ENCODE results near the gene ARPP19. TPM values are rescaled to one million over a fixed set of nuclear protein-coding genes. Genes with fewer than 3 reads are reported as not detected.

ARPP19 gene
- total RNA-seq, 2 experiments from 2014 or later, result 155 to 172 TPM

DNA sequence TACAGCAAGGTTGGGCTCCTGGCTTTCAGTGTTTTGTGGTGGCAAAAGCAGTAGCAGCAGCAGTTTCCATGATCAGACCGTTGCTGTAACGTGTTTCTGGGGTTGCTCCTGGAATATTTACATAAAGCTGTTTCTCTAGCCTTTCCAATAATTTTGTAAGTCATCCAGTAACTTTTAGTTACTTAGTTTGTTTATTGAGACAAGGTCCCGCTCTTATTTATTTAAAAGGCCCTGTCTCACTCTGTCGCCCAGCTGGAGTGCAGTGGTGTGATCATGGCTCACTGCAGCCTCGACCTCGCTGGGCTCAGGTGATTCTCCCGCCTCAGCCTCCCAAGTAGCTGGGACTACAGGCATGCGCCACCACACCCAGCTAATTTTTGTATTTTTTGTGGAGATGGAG lies 31.4 kb downstream of the ARPP19 start:
- H3K4me1 Mint-ChIP-seq, result peaks cover 9% of the 10 kb centered on the region
- no peak overlapping the region for H3K4me3 Mint-ChIP-seq
- no peaks in the 10 kb centered on the region for H3K36me3 Mint-ChIP-seq
- POLR2A ChIA-PET, result no interaction called here
- peaks cover 7% of the 10 kb centered on the region for H3K27me3 Mint-ChIP-seq
- H3K9me3 Mint-ChIP-seq, result peaks cover 5% of the 10 kb centered on the region
- no peak overlapping the region for H3K27ac Mint-ChIP-seq
- ATAC-seq (ENCODE audit: low read depth) (no peak), DNase-seq (no peak)

DNA sequence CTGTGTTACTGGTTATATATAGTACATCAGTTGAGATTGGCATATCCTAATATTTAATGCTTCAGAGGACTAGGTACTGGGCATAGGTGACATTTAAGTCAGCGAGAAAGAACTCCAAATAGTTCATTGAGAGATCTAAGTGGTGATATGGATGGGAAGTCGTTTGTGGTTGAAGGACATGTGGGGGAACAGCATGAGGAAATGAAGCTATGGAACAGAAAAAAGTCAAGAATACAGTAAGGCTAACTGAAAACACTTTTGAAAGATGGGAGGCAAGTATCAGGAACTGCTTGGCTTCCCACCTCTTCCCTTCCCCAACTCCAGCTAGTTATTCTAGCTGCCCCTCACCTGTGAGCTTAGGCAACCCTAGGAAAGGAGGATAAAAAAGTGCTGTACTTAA lies 36.4 kb downstream of the ARPP19 start:
- DNase-seq (no peak), ATAC-seq (ENCODE audit: low read depth) (no peak)
- Mint-ChIP-seq H3K4me3 (no peak overlapping the region), H3K4me1 (peaks cover 24% of the 10 kb centered on the region), H3K27ac (no peak overlapping the region), H3K36me3 (peaks cover 2% of the 10 kb centered on the region), H3K9me3 (no peaks in the 10 kb centered on the region), H3K27me3 (peaks cover 12% of the 10 kb centered on the region)
- POLR2A ChIA-PET, result no interaction called here

DNA sequence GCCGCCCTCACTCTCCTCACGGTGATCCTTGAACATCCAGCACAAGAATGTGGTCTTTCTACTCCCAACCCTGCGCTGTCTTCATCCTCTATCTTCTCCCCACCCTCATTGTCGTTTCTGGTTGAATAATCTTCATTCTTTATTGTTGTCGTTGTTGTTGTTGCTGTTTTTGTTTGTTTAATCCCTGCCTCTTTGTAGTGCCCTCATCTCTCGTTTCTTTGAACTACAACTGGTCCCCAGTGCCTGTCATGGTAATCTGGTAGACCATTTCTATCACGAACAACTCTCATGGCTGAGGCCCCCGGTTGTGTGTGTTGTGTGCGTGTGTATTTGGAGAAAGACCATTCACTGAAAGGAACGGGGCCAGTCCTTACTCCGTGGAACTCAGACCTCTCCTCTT lies 38.9 kb downstream of the ARPP19 start:
- no peak for ATAC-seq (ENCODE audit: low read depth)
- H3K27me3 Mint-ChIP-seq, result peaks cover 11% of the 10 kb centered on the region
- H3K27ac Mint-ChIP-seq, result peak overlapping the region; percentile 59
- POLR2A ChIA-PET, result no interaction called here
- H3K4me1 Mint-ChIP-seq, result peaks cover 31% of the 10 kb centered on the region
- H3K4me3 Mint-ChIP-seq, result peak overlapping the region; percentile 77
- DNase-seq, result no peak
- no peaks in the 10 kb centered on the region for H3K9me3 Mint-ChIP-seq
- H3K36me3 Mint-ChIP-seq, result peaks cover 6% of the 10 kb centered on the region

DNA sequence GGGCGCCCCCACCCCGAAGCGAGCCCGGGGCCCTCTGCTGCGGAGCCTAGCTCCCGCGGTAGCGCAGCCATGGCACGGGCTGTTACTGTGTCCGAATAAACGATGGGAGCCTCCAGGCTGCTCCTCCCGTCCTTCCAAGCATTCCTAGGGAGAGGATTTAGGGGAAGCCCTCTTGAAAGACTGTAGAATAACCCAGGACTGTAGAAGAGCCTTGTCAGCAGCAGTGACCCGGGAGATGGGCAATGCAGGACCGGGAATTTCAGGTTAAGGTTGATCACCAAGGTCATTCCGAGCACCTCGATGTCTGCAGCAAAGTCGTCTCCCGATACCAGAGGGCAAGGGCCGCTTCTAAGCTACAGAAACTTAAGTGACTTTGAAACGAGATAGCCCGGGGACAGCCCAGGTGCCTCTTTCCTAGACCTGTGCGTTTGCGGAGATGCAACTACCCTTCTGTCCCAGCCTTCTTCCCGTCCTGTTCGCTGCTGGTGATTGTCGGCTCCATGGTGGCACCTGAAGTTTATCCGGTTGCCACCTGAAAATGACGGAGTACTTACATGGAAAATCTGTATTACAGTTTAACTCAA lies 39.4 kb downstream of the ARPP19 start:
- Mint-ChIP-seq H3K9me3 (no peaks in the 10 kb centered on the region), H3K4me1 (peaks cover 28% of the 10 kb centered on the region), H3K36me3 (peaks cover 6% of the 10 kb centered on the region), H3K27ac (peak overlapping the region; percentile 59), H3K4me3 (peak overlapping the region; percentile 77), H3K27me3 (peaks cover 11% of the 10 kb centered on the region)
- DNase-seq (no peak), ATAC-seq (ENCODE audit: low read depth) (no peak)
- POLR2A ChIA-PET, result interaction anchor here (1.2 to 1.8 kb wide), 2 partner anchors 40 to 267 kb away, joined by 3 to 4 read pairs; partner anchors contain the start of gene ARPP19

DNA sequence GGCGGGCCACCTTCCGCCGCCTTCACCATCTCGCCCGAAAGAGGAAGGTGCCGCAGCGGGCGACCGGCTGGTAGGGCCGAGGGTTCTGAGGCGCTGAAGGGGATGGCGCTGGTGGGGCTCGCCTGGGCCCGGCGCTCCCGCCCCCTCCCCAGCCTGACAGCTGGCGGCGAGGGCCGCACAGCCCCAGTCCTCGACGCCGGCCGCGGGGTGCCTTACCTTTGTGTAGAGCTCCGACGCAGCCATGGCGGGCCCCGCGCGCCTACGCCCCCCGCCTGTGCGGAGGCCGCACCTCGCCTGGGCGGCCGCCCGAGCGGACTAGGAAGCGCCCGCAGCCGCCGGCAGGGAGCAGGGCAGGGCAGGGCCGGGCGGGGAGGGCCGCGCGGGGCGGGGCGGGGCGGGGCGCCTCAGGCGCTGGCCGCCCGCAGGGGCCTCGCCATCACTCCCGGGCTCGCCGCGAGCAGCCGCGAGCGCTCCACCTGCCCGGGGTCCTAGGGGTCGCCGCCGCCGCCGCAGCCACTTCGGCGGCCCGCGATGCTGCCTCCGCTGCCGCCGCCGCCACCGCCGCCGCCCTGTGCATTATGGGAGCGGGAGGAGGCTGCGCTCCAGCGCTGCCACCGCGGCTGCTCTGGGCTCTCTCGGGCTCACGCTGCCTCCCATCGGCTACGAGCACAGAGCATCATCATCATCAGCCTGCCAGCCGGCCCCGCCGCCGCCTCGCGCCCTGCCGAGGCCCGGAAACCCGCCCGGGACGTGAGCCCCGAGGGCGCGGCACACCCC lies 40.1 kb downstream of the ARPP19 start, which contains the start of gene MYO5A:
TSS of gene MYO5A (minus strand) at position 317 of the 777 bp plus-strand sequence. CDS start at position 243, 74 bp downstream.
- Mint-ChIP-seq H3K27ac (peak within 1 kb of the TSS; percentile 83), H3K27me3 (peaks cover 11% of the 10 kb centered on the region), H3K9me3 (no peaks in the 10 kb centered on the region), H3K4me3 (peak within 1 kb of the TSS; percentile 93), H3K36me3 (peaks cover 6% of the 10 kb centered on the region), H3K4me1 (peaks cover 28% of the 10 kb centered on the region)
- ATAC-seq (ENCODE audit: low read depth) (peak; percentile 92), DNase-seq (peak; percentile 86)
- POLR2A ChIA-PET, result interaction anchor here (0.7 to 1.8 kb wide), 5 partner anchors 40 to 267 kb away, joined by 3 to 6 read pairs (median 4); partner anchors contain the start of gene ARPP19

DNA sequence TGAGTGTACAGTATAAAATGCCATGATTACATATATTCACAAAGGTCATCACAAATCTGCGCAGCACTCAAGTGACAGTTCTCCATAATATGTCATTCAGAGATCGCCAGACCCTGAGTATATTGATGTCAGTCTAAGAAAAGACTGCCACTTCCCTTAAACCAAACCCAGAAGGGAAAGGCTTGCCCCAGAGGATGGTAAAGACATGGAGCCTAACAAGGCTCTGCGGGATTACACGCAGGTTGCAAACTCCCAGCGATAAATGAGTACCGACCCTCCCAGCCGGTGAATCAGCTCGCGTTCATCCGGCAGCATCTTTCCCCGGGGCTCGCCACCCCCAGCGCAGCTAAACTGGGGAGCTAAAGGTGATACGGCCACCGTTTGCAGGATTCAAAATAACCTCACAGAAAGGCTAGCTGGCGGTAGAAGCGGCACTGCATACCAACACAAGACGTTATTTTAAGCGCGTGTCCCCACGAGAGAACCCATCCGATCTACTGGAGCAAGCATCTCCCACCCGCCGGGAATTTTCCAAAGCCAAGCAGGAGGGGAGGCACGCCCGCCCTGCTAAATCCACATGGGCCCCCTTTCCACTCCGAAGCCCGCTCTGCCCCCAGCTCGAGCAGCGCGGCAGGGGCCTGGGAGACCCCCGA lies 40.8 kb downstream of the ARPP19 start:
- DNase-seq (peak; percentile 54), ATAC-seq (ENCODE audit: low read depth) (peak; percentile 4)
- H3K9me3 Mint-ChIP-seq, result no peaks in the 10 kb centered on the region
- POLR2A ChIA-PET, result interaction anchor here (0.5 to 1.8 kb wide), 6 partner anchors 28 to 266 kb away, joined by 3 to 6 read pairs (median 4); partner anchors contain the start of gene ARPP19
- peak overlapping the region; percentile 83 for H3K27ac Mint-ChIP-seq
- peak overlapping the region; percentile 93 for H3K4me3 Mint-ChIP-seq
- peaks cover 6% of the 10 kb centered on the region for H3K36me3 Mint-ChIP-seq
- peaks cover 29% of the 10 kb centered on the region for H3K4me1 Mint-ChIP-seq
- H3K27me3 Mint-ChIP-seq, result peaks cover 11% of the 10 kb centered on the region

DNA sequence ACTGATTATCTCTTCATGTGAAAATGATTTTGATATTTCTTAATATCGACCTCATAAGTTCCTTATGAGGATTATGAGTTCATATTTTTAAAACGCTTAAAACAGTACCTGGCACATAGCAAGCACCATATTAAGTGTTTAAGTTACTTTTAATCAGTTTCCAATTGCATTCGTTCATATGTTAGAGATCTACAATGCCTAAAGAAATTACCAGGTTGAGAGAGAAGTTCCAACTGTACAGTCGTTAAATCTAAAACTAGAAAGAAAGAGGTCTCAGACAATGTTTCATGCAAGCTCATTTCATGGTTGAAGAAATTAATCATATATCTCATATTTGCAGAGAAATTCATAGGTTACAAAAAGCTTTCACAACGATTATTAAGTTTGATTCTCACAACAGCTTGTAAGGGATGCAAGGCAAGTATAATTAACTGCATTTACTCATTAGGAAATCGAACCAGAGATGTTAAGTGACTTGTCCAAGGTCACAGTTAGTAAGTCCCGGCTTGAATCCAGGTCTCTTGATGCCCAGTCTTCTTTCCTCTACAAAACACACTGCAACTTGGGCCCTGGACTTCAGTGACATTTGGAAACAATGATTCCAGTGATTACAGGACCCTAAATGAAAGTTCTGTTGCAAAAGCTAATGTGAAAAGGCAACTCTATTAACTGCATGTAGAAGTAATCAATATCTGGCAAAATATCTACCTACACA lies 41.5 kb downstream of the ARPP19 start:
- H3K27me3 Mint-ChIP-seq, result peaks cover 11% of the 10 kb centered on the region
- peaks cover 6% of the 10 kb centered on the region for H3K36me3 Mint-ChIP-seq
- POLR2A ChIA-PET, result interaction anchor here (0.5 to 1.5 kb wide), 2 partner anchors 27 to 45 kb away, joined by 3 to 6 read pairs; no protein-coding TSS in a partner anchor
- H3K9me3 Mint-ChIP-seq, result no peaks in the 10 kb centered on the region
- peak overlapping the region; percentile 93 for H3K4me3 Mint-ChIP-seq
- no peak for ATAC-seq (ENCODE audit: low read depth)
- H3K27ac Mint-ChIP-seq, result no peak overlapping the region
- peaks cover 29% of the 10 kb centered on the region for H3K4me1 Mint-ChIP-seq
- DNase-seq, result no peak

DNA sequence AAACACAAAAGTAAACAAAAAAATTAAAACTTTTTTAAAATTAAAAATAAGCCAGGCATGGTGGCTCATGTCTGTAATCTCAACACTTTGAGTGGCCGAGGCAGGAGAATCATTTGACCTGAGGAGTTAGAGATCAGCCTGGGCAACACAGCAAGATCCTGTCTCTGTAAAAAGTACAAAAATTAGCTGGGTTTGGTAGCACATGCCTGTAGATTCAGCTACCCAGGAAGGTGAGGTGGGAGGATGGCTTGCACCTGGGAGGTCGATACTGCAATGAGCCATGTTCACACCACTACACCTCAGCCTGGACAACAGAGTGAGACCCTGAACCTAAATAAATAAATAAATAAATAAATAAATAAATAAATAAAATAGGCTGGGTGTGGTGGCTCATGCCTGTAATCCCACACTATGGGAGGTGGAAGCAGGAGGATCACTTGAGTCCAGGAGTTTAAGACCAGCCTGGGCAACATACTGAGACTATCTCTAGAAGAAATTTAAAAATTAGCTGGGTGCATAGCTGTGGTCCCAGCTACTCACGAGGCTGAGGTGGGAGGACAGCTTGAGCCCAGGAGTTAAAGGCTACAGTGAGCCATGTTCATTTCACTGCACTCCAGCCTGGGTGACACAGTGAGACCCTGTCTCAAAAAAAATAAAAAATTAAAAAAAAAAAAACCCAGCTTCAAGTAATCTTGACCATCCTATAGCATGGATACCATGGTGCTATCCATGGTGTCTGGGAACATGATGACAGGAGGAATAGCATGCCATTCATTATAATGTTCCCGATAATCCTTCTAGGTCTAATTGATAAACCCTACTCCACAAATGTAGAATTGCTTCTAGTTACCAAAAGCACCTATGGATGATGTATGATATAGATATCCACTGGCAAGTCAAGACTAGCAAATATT lies 44.4 kb downstream of the ARPP19 start:
- Mint-ChIP-seq H3K4me1 (peaks cover 25% of the 10 kb centered on the region), H3K27me3 (no peaks in the 10 kb centered on the region), H3K27ac (no peak overlapping the region), H3K36me3 (peaks cover 8% of the 10 kb centered on the region), H3K9me3 (no peaks in the 10 kb centered on the region), H3K4me3 (no peak overlapping the region)
- DNase-seq, result no peak
- ATAC-seq (ENCODE audit: low read depth), result no peak
- POLR2A ChIA-PET, result no interaction called here

DNA sequence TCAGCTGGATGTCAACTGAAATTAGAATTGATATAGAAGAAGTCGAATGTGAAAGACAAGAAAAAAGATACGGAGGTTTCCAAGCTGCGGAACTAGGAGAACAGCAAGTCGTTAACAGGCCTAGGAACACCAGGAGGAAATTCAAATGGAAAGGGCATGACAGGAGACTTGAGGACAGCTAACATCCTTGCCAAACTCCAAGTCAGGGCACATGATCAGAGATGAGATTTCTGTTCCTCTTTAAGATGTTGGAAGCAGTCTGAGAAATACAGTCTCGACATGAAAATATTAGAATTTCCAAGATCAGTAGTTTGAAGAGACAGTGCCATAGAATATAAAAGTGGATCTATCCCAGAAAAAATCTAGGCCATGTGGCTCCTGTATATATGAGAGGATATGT lies 45.2 kb downstream of the ARPP19 start:
- peaks cover 8% of the 10 kb centered on the region for H3K36me3 Mint-ChIP-seq
- POLR2A ChIA-PET, result no interaction called here
- H3K4me3 Mint-ChIP-seq, result no peak overlapping the region
- no peak for ATAC-seq (ENCODE audit: low read depth)
- no peak for DNase-seq
- no peaks in the 10 kb centered on the region for H3K27me3 Mint-ChIP-seq
- H3K27ac Mint-ChIP-seq, result no peak overlapping the region
- H3K9me3 Mint-ChIP-seq, result no peaks in the 10 kb centered on the region
- H3K4me1 Mint-ChIP-seq, result peaks cover 25% of the 10 kb centered on the region

DNA sequence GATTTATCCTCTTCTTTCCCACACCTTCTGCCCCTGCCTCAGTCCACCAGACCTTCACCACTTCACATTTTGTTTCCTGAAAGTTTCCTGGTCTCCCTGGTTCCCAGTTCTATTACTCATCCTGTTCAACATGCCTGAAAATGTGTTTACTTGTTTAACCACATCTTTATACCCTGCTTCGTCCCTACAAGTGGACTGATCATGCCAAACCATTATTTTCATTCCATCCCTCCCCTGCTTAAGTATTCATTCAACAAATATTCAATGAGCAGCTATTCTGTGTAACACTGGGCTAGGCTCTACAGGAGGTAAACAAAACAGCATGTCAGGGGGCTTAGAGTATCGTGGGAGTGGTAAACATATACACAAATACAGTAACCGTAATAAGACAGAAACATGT lies 45.6 kb downstream of the ARPP19 start:
- DNase-seq (no peak), ATAC-seq (ENCODE audit: low read depth) (no peak)
- H3K36me3 Mint-ChIP-seq, result peaks cover 8% of the 10 kb centered on the region
- peaks cover 25% of the 10 kb centered on the region for H3K4me1 Mint-ChIP-seq
- POLR2A ChIA-PET, result no interaction called here
- H3K27ac Mint-ChIP-seq, result no peak overlapping the region
- no peaks in the 10 kb centered on the region for H3K27me3 Mint-ChIP-seq
- no peak overlapping the region for H3K4me3 Mint-ChIP-seq
- H3K9me3 Mint-ChIP-seq, result no peaks in the 10 kb centered on the region

DNA sequence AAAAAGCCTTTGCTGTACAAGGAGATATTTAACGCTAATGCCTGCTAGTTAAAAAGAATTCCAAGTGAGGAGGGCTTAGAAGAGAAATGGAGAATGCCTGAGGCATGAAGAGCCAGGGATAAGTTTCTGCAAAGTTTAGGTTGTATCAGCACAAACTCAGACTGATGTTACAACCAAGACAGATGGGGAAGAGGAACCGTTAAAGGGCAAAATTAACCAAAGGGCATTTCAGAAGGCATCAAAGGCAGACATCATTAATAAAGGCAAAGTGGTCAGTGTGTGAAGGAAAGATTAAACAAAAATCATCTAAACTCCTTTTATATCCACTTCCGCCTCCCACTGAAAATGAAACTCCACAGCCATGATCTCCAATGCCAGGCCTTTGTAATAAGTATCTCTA lies 47.1 kb downstream of the ARPP19 start:
- H3K36me3 Mint-ChIP-seq, result peaks cover 4% of the 10 kb centered on the region
- H3K27me3 Mint-ChIP-seq, result no peaks in the 10 kb centered on the region
- H3K4me1 Mint-ChIP-seq, result peaks cover 13% of the 10 kb centered on the region
- ATAC-seq (ENCODE audit: low read depth) (no peak), DNase-seq (no peak)
- H3K9me3 Mint-ChIP-seq, result no peaks in the 10 kb centered on the region
- POLR2A ChIA-PET, result no interaction called here
- no peak overlapping the region for H3K27ac Mint-ChIP-seq
- no peak overlapping the region for H3K4me3 Mint-ChIP-seq

DNA sequence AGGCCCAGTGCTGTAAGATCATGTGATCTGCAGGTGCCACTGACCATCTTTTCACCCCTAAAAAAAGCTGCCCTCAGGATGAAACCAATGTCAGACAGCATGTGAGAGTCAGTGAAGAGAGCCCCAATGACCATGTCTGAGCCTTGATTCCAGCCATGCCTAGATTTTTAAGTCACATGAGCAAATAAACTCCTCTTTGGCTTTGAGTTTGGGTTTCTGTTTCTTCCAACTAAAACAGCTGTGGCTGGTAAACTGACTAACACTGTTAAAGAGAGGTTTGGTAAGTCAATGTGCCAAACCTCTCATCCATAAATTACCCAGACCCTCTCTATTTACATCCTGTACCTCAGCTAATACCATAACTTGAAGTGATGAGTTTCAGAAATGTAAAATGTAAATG lies 48.4 kb downstream of the ARPP19 start:
- Mint-ChIP-seq H3K4me1 (peaks cover 8% of the 10 kb centered on the region), H3K36me3 (peaks cover 3% of the 10 kb centered on the region), H3K27me3 (no peaks in the 10 kb centered on the region), H3K4me3 (no peak overlapping the region), H3K9me3 (no peaks in the 10 kb centered on the region), H3K27ac (no peak overlapping the region)
- DNase-seq (no peak), ATAC-seq (ENCODE audit: low read depth) (no peak)
- POLR2A ChIA-PET, result no interaction called here
